CD4-positive, alpha-beta T cell treated with Interleukin-6 at 100 ng/mL for 8 hours (primary cell): ENCODE data around the gene PI4K2B.
"Not testable (repeated sequence)": the region's sequence is repeated elsewhere in the genome, so short reads cannot be mapped to it uniquely, and the experiment has no call there.

ENCODE experiments used
- DNase-seq: peaks from one replicate; pipeline ENCODE4 v3.0.0-alpha.2; 2020; ENCODE audit warnings: mixed read lengths, low spot score

Gene PI4K2B

DNA sequence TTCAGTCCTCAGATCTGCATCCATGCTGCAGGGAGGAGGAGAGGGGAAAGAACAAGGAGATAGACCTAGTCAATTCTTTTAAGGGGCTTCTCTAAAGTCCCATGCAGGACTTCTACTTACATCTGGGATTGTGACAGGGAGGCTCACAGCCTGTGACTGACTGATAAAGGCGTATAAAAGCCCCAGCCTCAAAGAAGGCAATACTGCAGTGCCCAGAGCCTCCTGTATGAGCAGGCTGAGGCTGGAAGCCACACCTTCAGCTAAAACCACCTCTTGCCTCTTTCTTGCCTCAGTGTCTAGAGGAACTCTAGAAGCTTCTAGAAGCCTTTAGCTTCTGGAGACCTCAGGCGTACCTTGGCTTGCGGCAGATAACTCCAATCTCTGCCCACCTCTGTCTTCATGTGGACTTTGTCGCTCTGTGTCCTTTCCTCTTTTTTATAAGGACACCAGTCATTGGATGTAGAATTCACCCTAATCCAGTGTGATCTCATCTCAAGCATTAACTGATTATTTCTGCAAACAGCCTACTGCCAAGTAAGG is 72.8 kb downstream of the PI4K2B start:
- DNase-seq = no peak

DNA sequence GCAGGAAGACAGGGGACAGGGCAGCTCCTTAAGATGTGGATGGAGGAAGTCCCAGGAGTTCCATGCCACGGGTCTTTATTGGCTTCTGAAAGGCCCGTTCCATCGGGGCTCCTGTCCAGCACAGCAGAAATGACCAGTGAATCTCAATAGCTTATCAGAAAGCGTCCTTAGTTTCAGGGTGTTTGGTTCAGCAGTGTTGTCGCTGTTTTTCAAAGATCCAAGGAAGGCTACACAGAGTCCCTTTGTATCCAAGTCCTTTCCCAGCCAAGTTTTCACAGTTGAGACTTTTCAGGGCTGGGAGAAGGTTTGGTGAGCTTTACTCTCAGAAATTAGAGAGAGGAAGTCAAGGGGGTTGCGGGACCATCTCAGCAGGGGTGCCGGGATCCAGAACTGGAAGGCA is 73.8 kb downstream of the PI4K2B start:
- DNase-seq = no peak

DNA sequence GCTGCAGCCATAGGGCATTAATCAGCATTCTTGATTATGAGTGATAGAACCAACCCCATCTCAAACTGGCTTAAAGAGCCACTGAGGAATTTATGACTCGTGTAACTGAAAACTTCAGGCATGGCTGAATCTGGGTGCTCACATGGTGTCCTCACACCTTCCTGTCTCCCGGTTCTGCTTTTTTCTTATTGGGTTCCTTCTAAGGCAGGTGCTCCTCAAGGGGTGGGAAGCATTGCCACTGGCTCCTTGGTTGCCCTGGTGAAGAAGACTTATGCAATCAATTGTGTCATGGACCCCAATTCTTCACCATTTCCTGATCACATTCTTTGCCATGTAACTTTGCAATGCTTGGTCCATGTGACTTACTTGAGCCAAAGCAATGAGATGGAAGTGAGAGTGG is 74.5 kb downstream of the PI4K2B start:
- no peak for DNase-seq

DNA sequence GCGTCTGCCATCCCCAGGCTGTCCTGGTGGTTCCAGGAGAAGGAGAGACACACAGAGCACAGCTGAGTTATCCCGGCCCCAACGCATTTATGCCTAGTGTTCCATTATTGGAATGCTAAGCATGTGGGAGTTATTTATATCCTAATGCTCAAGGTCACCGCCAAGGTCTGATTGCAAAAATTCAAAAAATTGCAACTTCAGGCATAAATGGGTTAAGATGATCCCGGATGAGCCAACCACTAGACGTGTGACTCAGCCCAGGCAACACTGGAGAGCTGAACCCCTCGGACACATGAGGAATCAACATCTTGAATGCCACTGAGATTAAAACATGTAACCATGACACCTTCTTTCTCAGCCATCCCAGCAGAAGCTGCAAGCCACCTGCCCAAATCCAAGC is 74.9 kb downstream of the PI4K2B start:
- no peak for DNase-seq

DNA sequence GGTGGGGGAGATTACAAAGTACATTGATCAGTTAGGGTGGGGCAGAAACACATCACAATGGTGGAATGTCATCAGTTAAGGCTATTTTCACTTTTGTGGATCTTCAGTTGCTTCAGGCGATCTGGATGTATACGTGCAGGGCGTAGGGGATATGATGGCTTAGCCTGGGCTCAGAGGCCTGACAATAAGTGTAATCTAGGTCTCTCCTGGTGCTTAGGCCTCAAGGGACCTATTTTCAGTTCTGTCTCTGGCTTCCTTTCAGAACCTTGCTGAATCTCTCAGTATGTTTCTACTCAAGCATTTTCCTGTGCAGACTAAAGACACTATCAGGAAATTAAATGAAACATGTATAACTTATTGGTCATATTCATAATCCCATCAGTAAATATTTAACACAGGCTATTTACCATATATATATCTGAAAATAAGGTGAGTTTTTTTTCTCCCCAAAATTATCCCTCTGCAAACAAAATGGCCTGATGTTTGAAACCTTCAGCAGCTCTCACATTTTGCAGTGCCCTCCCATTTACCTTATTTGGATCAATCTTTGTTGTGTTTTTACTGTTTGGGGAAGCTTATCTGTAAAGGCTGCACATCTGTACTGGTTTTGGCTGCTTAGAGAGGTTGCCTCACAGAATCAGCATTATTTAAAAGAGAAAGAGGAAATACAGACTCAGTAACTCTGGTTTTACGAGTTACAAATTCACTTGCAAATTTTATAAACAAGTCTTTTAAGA is 76.4 kb downstream of the PI4K2B start:
- DNase-seq = no peak

DNA sequence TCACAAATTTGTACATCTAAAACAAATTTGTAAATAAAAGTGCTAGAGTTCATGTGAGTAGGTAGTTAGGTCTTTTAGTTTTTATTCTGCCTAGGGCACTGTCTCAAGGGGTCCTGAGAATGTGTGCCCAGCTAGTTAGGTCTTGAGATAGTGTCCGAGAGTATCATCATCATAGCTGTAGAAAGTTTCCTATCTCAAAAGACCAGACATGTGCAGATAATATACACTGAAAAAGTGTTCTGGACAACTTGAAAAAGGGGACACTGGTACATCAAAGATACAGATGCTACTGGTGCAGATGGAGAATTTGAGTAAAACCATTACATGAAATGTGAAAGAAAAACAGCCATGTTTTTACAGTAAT is 77.0 kb downstream of the PI4K2B start:
- DNase-seq = no peak

DNA sequence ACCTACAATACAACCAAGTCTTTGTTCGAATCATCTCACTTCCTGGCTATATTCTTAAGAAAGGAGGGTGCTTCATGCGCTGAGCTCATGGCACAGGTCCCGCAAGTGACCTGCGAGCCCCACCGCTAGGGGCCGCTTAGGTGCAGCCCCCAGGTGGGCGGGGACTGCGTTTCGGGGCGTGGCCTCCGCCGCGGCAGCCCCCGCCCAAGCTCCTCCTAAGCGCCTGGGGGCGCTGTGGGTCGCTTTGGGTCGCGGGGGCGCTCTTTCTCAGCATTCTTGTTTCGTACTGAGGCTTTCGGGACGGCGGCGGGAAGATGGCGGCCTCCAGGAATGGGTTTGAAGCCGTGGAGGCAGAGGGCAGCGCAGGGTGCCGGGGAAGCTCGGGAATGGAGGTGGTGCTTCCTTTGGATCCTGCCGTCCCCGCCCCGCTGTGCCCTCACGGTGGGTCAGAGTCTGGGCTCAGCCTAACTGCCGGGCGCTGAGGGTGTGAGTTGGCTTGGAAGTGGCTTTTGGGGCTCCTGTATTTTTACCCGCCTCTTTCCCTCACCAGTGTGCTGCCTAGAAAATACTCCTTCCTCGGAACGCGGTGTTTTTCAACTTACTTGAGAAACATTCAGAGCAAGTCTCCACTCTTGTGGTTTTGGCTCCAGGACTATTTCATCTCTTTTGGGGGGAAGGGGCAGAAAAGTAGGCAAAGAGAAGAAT is 78.8 kb downstream of the PI4K2B start, which contains the start of gene ZCCHC4:
ZCCHC4 (plus strand) TSS at position 279 of the 705 bp plus-strand sequence; CDS start at position 315, 36 bp downstream.
- peak; percentile 85 for DNase-seq

DNA sequence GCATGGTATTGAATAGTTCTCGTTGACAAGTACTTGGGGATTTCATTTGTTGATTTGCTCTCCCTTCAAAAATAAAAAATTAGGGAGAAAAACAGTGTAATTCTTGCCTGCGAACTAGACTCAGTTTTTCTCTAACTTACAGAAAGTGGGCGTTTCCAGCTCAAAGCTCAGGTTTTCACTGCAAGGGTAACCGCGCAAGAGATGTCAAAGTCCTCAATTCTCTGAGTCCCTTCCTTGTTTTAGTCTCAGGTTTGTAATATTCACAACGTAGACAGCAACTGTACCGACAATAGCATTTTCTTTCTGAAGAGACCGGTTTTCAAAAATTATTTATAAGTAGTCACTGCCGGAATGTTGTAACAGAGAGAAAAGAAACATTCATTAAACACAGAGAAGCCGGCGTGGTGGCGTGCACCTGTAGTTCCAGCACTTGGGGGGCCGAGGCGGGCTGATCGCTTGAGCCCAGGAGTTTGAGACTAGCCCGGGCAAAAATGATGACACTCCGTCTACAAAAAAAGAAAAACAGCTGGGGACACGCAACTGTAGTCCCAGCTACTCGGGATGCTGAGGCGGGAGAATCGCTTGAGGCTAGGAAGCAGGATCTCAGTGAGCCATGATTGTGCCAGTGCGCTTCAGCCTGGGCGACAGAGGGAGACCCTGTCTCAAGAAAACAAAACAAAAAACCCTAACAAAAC is 79.5 kb downstream of the PI4K2B start:
- DNase-seq = no peak

DNA sequence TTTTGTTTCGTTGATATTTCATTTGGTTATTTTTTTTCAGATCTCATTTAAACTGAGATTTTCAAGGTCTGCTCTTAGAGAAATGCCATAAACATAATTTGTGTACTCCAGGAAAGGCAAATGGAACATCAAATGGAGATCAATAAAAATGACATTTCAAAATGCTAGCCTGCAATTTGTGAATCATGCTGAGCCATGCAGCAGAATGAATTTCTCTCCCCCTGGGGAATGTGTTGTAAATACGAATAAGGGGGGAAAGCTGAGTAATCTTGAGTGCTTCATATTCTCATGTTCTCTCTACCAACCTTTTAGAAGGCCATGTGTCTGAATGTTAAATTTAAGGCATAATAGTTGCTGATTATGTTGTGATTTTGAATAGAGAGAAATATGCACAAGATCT is 86.5 kb downstream of the PI4K2B start:
- DNase-seq = no peak

DNA sequence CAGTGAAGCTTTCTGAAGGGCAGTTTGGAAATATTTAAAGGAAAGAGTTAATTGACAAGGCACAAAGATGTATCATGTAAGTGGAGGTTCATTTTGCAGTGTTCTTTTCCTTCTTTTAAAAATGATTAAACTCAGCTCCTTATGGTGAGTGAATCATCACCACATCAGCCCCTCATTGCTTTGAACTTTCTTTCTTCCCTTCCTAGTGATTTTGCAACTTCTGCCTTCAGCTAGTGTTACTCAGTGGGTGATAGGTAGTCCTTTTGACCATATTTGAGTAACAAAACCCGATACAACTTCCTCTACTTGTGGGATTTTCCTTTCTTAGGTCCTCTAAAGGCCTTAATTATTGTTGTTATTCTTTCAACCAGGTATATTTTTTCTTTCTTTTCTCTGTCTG is 86.9 kb downstream of the PI4K2B start:
- DNase-seq = no peak

DNA sequence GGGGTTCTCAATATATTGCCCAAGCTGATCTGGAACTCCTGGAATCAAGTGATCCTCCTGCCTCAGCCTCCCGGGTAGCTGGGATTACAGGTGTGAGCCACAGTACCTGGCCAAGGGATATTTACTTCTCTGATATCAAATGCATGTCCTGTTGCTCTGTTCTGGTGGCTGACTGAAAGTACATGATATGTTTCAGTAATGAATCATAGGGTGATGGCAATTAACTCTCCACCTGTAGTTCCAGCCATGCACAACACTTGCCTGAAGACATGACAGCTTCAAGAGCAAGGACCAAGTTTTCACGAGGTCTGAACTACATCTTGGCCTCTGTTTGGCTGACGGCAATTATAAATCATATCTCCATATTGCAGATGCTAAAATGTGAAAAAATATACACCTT is 87.9 kb downstream of the PI4K2B start:
- DNase-seq = no peak

DNA sequence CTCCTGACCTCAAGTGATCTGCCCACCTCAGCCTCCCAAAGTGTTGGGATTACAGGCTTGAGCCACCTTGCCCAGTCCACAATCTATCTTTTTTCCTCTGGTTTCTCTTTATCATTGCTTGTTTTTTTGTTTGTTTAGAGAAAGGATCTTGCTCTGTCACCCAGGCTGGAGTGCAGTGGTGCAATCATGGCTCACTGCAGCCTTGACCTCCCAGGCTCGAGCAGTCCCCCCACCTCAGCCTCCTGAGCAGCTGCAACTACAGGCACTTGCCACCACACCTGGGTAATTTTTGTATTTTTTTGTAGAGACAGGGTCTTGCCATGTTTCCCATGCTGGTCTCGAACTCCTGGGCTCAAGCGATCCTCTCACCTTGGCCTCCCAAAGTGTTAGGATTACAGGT is 94.6 kb downstream of the PI4K2B start:
- not testable (repeated sequence) for DNase-seq
